Measurements from ENCODE around the gene CT45A2. TPM values are rescaled to one million over a fixed set of nuclear protein-coding genes. Genes with fewer than 3 reads are reported as not detected.
"Not testable (repeated sequence)": the region's sequence is repeated elsewhere in the genome, so short reads cannot be mapped to it uniquely, and the experiment has no call there.

Gene CT45A2
- not detected for total RNA-seq
- not detected for polyA plus RNA-seq

- not testable (repeated sequence) for DNase-seq (ENCODE audit: low spot score); H3K4me1 ChIP-seq (ENCODE audit: control insufficient read depth in 4 of 4, insufficient read depth in 4 of 4, low read length in 3 of 4); H3K9ac ChIP-seq (ENCODE audit: low read depth in 1 of 2, low read length in 2 of 2); H3K27me3 ChIP-seq (ENCODE audit: control insufficient read depth in 4 of 4, insufficient read depth in 4 of 4, low read length in 3 of 4); H3K4me3 ChIP-seq (ENCODE audit: low read depth in 1 of 3, low read length in 3 of 3); H3K27ac ChIP-seq (ENCODE audit: low read depth in 1 of 2, low read length in 2 of 2); H3K36me3 ChIP-seq (ENCODE audit: control insufficient read depth in 4 of 4, insufficient read depth in 3 of 4, low read depth in 1 of 4, low read length in 3 of 4); H3K9me3 ChIP-seq (ENCODE audit: control insufficient read depth in 4 of 4, low read length in 3 of 4)
- WGBS: no CpG with 5 or more reads among the region's 17 CpGs
Measured at GRCh38 chrX:135819912-135820311, at the start of gene CT45A2. Gene CT45A2, minus strand, starts transcription at chrX:135820012. Its CDS starts 3,747 bp downstream, at chrX:135816265.

- not testable (repeated sequence) for H3K27me3 ChIP-seq (ENCODE audit: control insufficient read depth in 4 of 4, insufficient read depth in 4 of 4, low read length in 3 of 4); H3K9me3 ChIP-seq (ENCODE audit: control insufficient read depth in 4 of 4, low read length in 3 of 4); H3K9ac ChIP-seq (ENCODE audit: low read depth in 1 of 2, low read length in 2 of 2); H3K4me3 ChIP-seq (ENCODE audit: low read depth in 1 of 3, low read length in 3 of 3); H3K4me1 ChIP-seq (ENCODE audit: control insufficient read depth in 4 of 4, insufficient read depth in 4 of 4, low read length in 3 of 4); H3K27ac ChIP-seq (ENCODE audit: low read depth in 1 of 2, low read length in 2 of 2); H3K36me3 ChIP-seq (ENCODE audit: control insufficient read depth in 4 of 4, insufficient read depth in 3 of 4, low read depth in 1 of 4, low read length in 3 of 4); DNase-seq (ENCODE audit: low spot score)
- no CpG with 5 or more reads among the region's 17 CpGs for WGBS
Measured at GRCh38 chrX:135854438-135854837, 34.6 kb upstream of the CT45A2 start, which contains the start of gene CT45A8. Gene CT45A8, minus strand, starts transcription at chrX:135854538. Its CDS starts 3,755 bp downstream, at chrX:135850783.

GRCh38 chrX:135837180-135837579 lies 17.4 kb upstream of the CT45A2 start, which contains the start of gene CT45A7:
Gene CT45A7, minus strand, starts transcription at chrX:135837280. Its CDS starts 3,747 bp downstream, at chrX:135833533.
- H3K27ac ChIP-seq (ENCODE audit: low read depth in 1 of 2, low read length in 2 of 2); H3K4me1 ChIP-seq (ENCODE audit: control insufficient read depth in 4 of 4, insufficient read depth in 4 of 4, low read length in 3 of 4); H3K27me3 ChIP-seq (ENCODE audit: control insufficient read depth in 4 of 4, insufficient read depth in 4 of 4, low read length in 3 of 4); H3K9me3 ChIP-seq (ENCODE audit: control insufficient read depth in 4 of 4, low read length in 3 of 4); H3K36me3 ChIP-seq (ENCODE audit: control insufficient read depth in 4 of 4, insufficient read depth in 3 of 4, low read depth in 1 of 4, low read length in 3 of 4); H3K9ac ChIP-seq (ENCODE audit: low read depth in 1 of 2, low read length in 2 of 2); H3K4me3 ChIP-seq (ENCODE audit: low read depth in 1 of 3, low read length in 3 of 3); DNase-seq (ENCODE audit: low spot score): not testable (repeated sequence)
- no CpG with 5 or more reads among the region's 17 CpGs for WGBS

- no CpG with 5 or more reads among the region's 16 CpGs for WGBS
- H3K27me3 ChIP-seq (ENCODE audit: control insufficient read depth in 4 of 4, insufficient read depth in 4 of 4, low read length in 3 of 4); H3K27ac ChIP-seq (ENCODE audit: low read depth in 1 of 2, low read length in 2 of 2); H3K9me3 ChIP-seq (ENCODE audit: control insufficient read depth in 4 of 4, low read length in 3 of 4); H3K9ac ChIP-seq (ENCODE audit: low read depth in 1 of 2, low read length in 2 of 2); H3K4me1 ChIP-seq (ENCODE audit: control insufficient read depth in 4 of 4, insufficient read depth in 4 of 4, low read length in 3 of 4); H3K4me3 ChIP-seq (ENCODE audit: low read depth in 1 of 3, low read length in 3 of 3); DNase-seq (ENCODE audit: low spot score); H3K36me3 ChIP-seq (ENCODE audit: control insufficient read depth in 4 of 4, insufficient read depth in 3 of 4, low read depth in 1 of 4, low read length in 3 of 4): not testable (repeated sequence)
Measured at GRCh38 chrX:135802687-135803086, 17.1 kb downstream of the CT45A2 start, which contains the start of gene CT45A6. Gene CT45A6, minus strand, starts transcription at chrX:135802787. Its CDS starts 3,794 bp downstream, at chrX:135798993.

GRCh38 chrX:135785403-135785802 lies 34.4 kb downstream of the CT45A2 start, which contains the start of gene CT45A5:
Gene CT45A5, minus strand, starts transcription at chrX:135785503. Its CDS starts 3,774 bp downstream, at chrX:135781729.
- WGBS: no CpG with 5 or more reads among the region's 16 CpGs
- not testable (repeated sequence) for H3K36me3 ChIP-seq (ENCODE audit: control insufficient read depth in 4 of 4, insufficient read depth in 3 of 4, low read depth in 1 of 4, low read length in 3 of 4); H3K9ac ChIP-seq (ENCODE audit: low read depth in 1 of 2, low read length in 2 of 2)

DNA sequence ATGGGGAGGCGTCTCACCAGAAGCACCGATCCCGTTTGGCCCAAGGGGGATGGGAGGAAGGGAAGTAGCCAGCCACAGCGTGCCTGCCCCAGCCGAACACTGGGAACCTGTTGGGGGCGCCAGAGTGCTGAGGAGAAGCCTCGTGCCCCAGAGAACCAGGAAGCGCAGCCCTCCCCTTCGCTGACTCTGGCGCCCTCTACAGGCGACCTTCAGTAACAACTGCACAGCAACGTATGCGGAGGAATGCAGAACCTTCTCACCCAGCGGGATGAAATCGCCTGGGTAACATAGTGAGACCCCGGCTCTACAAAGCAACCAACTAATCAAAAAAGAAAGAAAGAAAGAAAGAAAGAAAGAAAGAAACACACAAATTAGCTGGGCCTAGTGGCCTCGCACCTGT lies 51.7 kb downstream of the CT45A2 start, which contains the start of gene CT45A3:
TSS of gene CT45A3 (minus strand) at position 101 of the 400 bp plus-strand sequence. CDS start 3,747 bp downstream, outside the sequence.
- H3K36me3 ChIP-seq (ENCODE audit: control insufficient read depth in 4 of 4, insufficient read depth in 3 of 4, low read depth in 1 of 4, low read length in 3 of 4); H3K4me3 ChIP-seq (ENCODE audit: low read depth in 1 of 3, low read length in 3 of 3); DNase-seq (ENCODE audit: low spot score); H3K9ac ChIP-seq (ENCODE audit: low read depth in 1 of 2, low read length in 2 of 2); H3K27ac ChIP-seq (ENCODE audit: low read depth in 1 of 2, low read length in 2 of 2); H3K9me3 ChIP-seq (ENCODE audit: control insufficient read depth in 4 of 4, low read length in 3 of 4); H3K4me1 ChIP-seq (ENCODE audit: control insufficient read depth in 4 of 4, insufficient read depth in 4 of 4, low read length in 3 of 4); H3K27me3 ChIP-seq (ENCODE audit: control insufficient read depth in 4 of 4, insufficient read depth in 4 of 4, low read length in 3 of 4): not testable (repeated sequence)
- no CpG with 5 or more reads among the region's 17 CpGs for WGBS

More at GRCh38 chrX:135785403-135785802, 34.4 kb downstream of the CT45A2 start, which contains the start of gene CT45A5:
- not testable (repeated sequence) for H3K4me3 ChIP-seq (ENCODE audit: low read depth in 1 of 3, low read length in 3 of 3); H3K27ac ChIP-seq (ENCODE audit: low read depth in 1 of 2, low read length in 2 of 2); H3K9me3 ChIP-seq (ENCODE audit: control insufficient read depth in 4 of 4, low read length in 3 of 4); H3K27me3 ChIP-seq (ENCODE audit: control insufficient read depth in 4 of 4, insufficient read depth in 4 of 4, low read length in 3 of 4); H3K4me1 ChIP-seq (ENCODE audit: control insufficient read depth in 4 of 4, insufficient read depth in 4 of 4, low read length in 3 of 4); DNase-seq (ENCODE audit: low spot score)

Other genes with a start within 250 kb of the CT45A2 start
- not detected for gene CT45A1, start 106.4 kb downstream of the CT45A2 start, total RNA-seq
- not detected for gene CT45A1, start 106.4 kb downstream of the CT45A2 start, polyA plus RNA-seq
- gene CT45A3, start 51.8 kb downstream of the CT45A2 start, total RNA-seq: not detected
- gene CT45A3, start 51.8 kb downstream of the CT45A2 start, polyA plus RNA-seq: not detected
- not detected for gene CT45A5, start 34.5 kb downstream of the CT45A2 start, total RNA-seq
- gene CT45A5, start 34.5 kb downstream of the CT45A2 start, polyA plus RNA-seq: not detected
- not detected for gene CT45A6, start 17.2 kb downstream of the CT45A2 start, total RNA-seq
- not detected for gene CT45A6, start 17.2 kb downstream of the CT45A2 start, polyA plus RNA-seq
- not detected for gene CT45A7, start 17.3 kb upstream of the CT45A2 start, total RNA-seq
- gene CT45A7, start 17.3 kb upstream of the CT45A2 start, polyA plus RNA-seq: not detected
- not detected for gene CT45A8, start 34.5 kb upstream of the CT45A2 start, total RNA-seq
- gene CT45A8, start 34.5 kb upstream of the CT45A2 start, polyA plus RNA-seq: not detected
- gene CT45A9, start 51.8 kb upstream of the CT45A2 start, total RNA-seq: not detected
- not detected for gene CT45A9, start 51.8 kb upstream of the CT45A2 start, polyA plus RNA-seq
- gene CT45A10, start 73.4 kb upstream of the CT45A2 start, total RNA-seq: not detected
- not detected for gene CT45A10, start 73.4 kb upstream of the CT45A2 start, polyA plus RNA-seq
- gene SAGE1, start 73.7 kb upstream of the CT45A2 start, total RNA-seq: under 1 TPM in 1 of 2 donors, not detected in 1; 0.05 TPM
- not detected for gene SAGE1, start 73.7 kb upstream of the CT45A2 start, polyA plus RNA-seq
- gene MMGT1, start 154.0 kb upstream of the CT45A2 start, total RNA-seq: 1 to 10 TPM; 3.7 to 4.2 TPM
- gene MMGT1, start 154.0 kb upstream of the CT45A2 start, polyA plus RNA-seq: 1 to 10 TPM; 3.4 TPM
- 1 to 10 TPM; 8.1 to 8.8 TPM for gene SLC9A6, start 165.4 kb upstream of the CT45A2 start, total RNA-seq
- 1 to 10 TPM; 2.1 to 3.2 TPM for gene SLC9A6, start 165.4 kb upstream of the CT45A2 start, polyA plus RNA-seq

All from liver (tissue), 9 donors.